WTC11 (cell line): ENCODE data around the gene TYROBP. TPM values are rescaled to one million over a fixed set of nuclear protein-coding genes. Genes with fewer than 3 reads are reported as not detected.

ENCODE experiments used
- ATAC-seq: fragments of 200-7000 bp; cut with Tn5 transposase; 2 replicates; pipeline ENCODE4 v1.10.0; 2021; ENCODE audit warnings: mild to moderate bottlenecking, moderate library complexity
- CTCF ChIA-PET: fragments of 300-600 bp; sonication (Branson Sonifier 250); formaldehyde crosslinking; loops from one replicate; lab custom pipeline; 2021; ENCODE audit warnings: antibody characterized with exemption; lab: Charles Lee
- POLR2A ChIA-PET: fragments of 350-600 bp; sonication (Branson Sonifier 250); formaldehyde crosslinking; loops from one replicate; lab custom pipeline; 2021; ENCODE audit warnings: antibody characterized with exemption; lab: Charles Lee
- DNase-seq: peaks from one replicate; pipeline ENCODE4 v3.0.0; 2021; ENCODE audit warnings: low spot score
- H3K27ac Mint-ChIP-seq: 2 replicates; pipeline ENCODE4 v1.8.0; 2021; ENCODE audit warnings: mixed read lengths
- H3K27me3 Mint-ChIP-seq: 2 replicates; pipeline ENCODE4 v1.8.0; 2021; ENCODE audit warnings: low read depth, mild to moderate bottlenecking, moderate library complexity, mixed read lengths
- H3K36me3 Mint-ChIP-seq: 2 replicates; pipeline ENCODE4 v1.8.0; 2021; ENCODE audit warnings: mixed read lengths
- H3K4me1 Mint-ChIP-seq: 2 replicates; pipeline ENCODE4 v1.8.0; 2022; ENCODE audit warnings: mixed read lengths
- H3K4me3 Mint-ChIP-seq: 2 replicates; pipeline ENCODE4 v1.8.0; 2021; ENCODE audit warnings: mild to moderate bottlenecking, moderate library complexity, mixed read lengths
- H3K9me3 Mint-ChIP-seq: 2 replicates; pipeline ENCODE4 v1.8.0; 2021; ENCODE audit warnings: mixed read lengths
- ELF4 ChIP-seq: sonication (generic); formaldehyde crosslinking; IDR thresholded peaks from 2 replicates; pipeline ENCODE4 v1.8.1; 2022; ENCODE audit warnings: low read depth, mild to moderate bottlenecking, moderate library complexity, missing genetic modification reagents
- FOXJ3 ChIP-seq: sonication (generic); formaldehyde crosslinking; IDR thresholded peaks from 2 replicates; pipeline ENCODE4 v1.9.0; 2021; ENCODE audit warnings: missing genetic modification reagents, mild to moderate bottlenecking, borderline replicate concordance
- JAZF1 ChIP-seq: fragments of 250-450 bp; sonication (Bioruptor Pico); IDR thresholded peaks from 2 replicates; pipeline ENCODE4 v1.9.0; 2021; ENCODE audit warnings: moderate library complexity, mild to moderate bottlenecking, inconsistent platforms
- NFYB ChIP-seq: sonication (generic); formaldehyde crosslinking; conservative IDR thresholded peaks from 2 replicates; pipeline ENCODE4 v1.8.0; 2022; ENCODE audit warnings: low read depth, missing genetic modification reagents
- NR1H2 ChIP-seq: sonication (generic); formaldehyde crosslinking; IDR thresholded peaks from 2 replicates; pipeline ENCODE4 v1.9.0; 2021; ENCODE audit warnings: mild to moderate bottlenecking, moderate library complexity, missing genetic modification reagents
- SMAD3 ChIP-seq: sonication (generic); formaldehyde crosslinking; IDR thresholded peaks from 2 replicates; pipeline ENCODE4 v1.8.0; 2022; ENCODE audit warnings: missing genetic modification reagents, mild to moderate bottlenecking, borderline replicate concordance
- TP53 ChIP-seq: sonication (generic); formaldehyde crosslinking; IDR thresholded peaks from 2 replicates; pipeline ENCODE4 v1.8.1; 2023; ENCODE audit warnings: mild to moderate bottlenecking, missing genetic modification reagents
- ZNF232 ChIP-seq: sonication (generic); formaldehyde crosslinking; IDR thresholded peaks from 2 replicates; pipeline ENCODE4 v1.8.0; 2022; ENCODE audit warnings: mild to moderate bottlenecking, missing genetic modification reagents
- ZNF263 ChIP-seq: sonication (generic); formaldehyde crosslinking; IDR thresholded peaks from 2 replicates; pipeline ENCODE4 v1.8.1; 2022; ENCODE audit warnings: low read depth, mild to moderate bottlenecking, moderate library complexity, missing genetic modification reagents
- total RNA-seq: library from RNA; stranded (reverse); gene quantifications from 3 replicates; pipeline ENCODE4 v1.2.3, GENCODE V29; 2021
- TF ChIP-seq, protein P1 (sequence below): sonication (generic); formaldehyde crosslinking; conservative IDR thresholded peaks from 2 replicates; pipeline ENCODE4 v1.8.1; 2023; ENCODE audit warnings: mild to moderate bottlenecking, low read depth, missing genetic modification reagents, moderate library complexity
- TF ChIP-seq, protein P2 (sequence below): sonication (generic); formaldehyde crosslinking; IDR thresholded peaks from 2 replicates; pipeline ENCODE4 v1.8.1; 2023; ENCODE audit warnings: mild to moderate bottlenecking, missing genetic modification reagents, moderate library complexity
- TF ChIP-seq, protein P3 (sequence below): sonication (generic); formaldehyde crosslinking; IDR thresholded peaks from 2 replicates; pipeline ENCODE4 v1.8.1; 2023; ENCODE audit warnings: mild to moderate bottlenecking, missing genetic modification reagents, borderline replicate concordance
- TF ChIP-seq, protein P4 (sequence below): fragments of 250-450 bp; sonication (Bioruptor Pico); IDR thresholded peaks from 2 replicates; pipeline ENCODE4 v1.9.0; 2021; ENCODE audit warnings: mild to moderate bottlenecking, borderline replicate concordance

Gene TYROBP
- total RNA-seq, 1 experiment from 2014 or later, result 0.46 TPM

DNA sequence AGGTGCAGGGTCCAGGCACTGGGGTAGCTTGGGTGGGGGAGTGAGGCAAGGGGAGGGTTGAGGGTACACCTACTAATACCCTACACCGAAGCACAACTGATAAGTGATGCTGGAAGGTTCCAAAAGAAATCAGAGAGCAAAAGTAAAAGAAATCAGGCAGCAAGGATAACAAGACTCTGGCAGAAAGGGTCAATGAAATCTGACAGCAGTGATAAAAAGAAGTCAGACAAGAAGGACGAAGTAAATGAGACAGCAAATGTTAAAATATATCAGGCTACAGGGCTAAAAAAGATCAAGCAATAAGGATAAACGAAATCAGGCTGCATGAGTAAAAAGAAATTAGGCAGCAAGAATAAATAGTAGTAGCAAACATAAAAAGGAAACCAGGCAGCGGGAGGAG, 32.7 kb upstream of the TYROBP start (continued):
- TF ChIP-seq TP53 (CRISPR knock-in tag), result no peak
- TF ChIP-seq ZNF263, result no peak

DNA sequence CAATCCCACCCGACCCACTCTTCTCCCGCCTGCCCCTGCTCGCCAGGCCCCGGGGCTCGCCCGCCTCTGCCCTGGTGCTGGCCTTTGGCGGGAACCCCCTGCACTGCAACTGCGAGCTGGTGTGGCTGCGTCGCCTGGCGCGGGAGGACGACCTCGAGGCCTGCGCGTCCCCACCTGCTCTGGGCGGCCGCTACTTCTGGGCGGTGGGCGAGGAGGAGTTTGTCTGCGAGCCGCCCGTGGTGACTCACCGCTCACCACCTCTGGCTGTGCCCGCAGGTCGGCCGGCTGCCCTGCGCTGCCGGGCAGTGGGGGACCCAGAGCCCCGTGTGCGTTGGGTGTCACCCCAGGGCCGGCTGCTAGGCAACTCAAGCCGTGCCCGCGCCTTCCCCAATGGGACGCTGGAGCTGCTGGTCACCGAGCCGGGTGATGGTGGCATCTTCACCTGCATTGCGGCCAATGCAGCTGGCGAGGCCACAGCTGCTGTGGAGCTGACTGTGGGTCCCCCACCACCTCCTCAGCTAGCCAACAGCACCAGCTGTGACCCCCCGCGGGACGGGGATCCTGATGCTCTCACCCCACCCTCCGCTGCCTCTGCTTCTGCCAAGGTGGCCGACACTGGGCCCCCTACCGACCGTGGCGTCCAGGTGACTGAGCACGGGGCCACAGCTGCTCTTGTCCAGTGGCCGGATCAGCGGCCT, 32.1 kb upstream of the TYROBP start:
- H3K4me1 Mint-ChIP-seq, result peaks cover 24% of the 10 kb centered on the region
- no peak overlapping the region for H3K4me3 Mint-ChIP-seq
- TF ChIP-seq, protein P1, sequence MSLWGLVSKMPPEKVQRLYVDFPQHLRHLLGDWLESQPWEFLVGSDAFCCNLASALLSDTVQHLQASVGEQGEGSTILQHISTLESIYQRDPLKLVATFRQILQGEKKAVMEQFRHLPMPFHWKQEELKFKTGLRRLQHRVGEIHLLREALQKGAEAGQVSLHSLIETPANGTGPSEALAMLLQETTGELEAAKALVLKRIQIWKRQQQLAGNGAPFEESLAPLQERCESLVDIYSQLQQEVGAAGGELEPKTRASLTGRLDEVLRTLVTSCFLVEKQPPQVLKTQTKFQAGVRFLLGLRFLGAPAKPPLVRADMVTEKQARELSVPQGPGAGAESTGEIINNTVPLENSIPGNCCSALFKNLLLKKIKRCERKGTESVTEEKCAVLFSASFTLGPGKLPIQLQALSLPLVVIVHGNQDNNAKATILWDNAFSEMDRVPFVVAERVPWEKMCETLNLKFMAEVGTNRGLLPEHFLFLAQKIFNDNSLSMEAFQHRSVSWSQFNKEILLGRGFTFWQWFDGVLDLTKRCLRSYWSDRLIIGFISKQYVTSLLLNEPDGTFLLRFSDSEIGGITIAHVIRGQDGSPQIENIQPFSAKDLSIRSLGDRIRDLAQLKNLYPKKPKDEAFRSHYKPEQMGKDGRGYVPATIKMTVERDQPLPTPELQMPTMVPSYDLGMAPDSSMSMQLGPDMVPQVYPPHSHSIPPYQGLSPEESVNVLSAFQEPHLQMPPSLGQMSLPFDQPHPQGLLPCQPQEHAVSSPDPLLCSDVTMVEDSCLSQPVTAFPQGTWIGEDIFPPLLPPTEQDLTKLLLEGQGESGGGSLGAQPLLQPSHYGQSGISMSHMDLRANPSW (CRISPR knock-in tag), result no peak
- TF ChIP-seq, protein P2, sequence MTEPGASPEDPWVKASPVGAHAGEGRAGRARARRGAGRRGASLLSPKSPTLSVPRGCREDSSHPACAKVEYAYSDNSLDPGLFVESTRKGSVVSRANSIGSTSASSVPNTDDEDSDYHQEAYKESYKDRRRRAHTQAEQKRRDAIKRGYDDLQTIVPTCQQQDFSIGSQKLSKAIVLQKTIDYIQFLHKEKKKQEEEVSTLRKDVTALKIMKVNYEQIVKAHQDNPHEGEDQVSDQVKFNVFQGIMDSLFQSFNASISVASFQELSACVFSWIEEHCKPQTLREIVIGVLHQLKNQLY, result no peak
- no peak for TF ChIP-seq FOXJ3 (CRISPR knock-in tag)
- TF ChIP-seq SMAD3 (CRISPR knock-in tag), result no peak
- TF ChIP-seq NR1H2 (CRISPR knock-in tag), result no peak
- TF ChIP-seq NFYB (CRISPR knock-in tag), result no peak
- TF ChIP-seq ELF4 (CRISPR knock-in tag), result no peak
- TF ChIP-seq, protein P3, sequence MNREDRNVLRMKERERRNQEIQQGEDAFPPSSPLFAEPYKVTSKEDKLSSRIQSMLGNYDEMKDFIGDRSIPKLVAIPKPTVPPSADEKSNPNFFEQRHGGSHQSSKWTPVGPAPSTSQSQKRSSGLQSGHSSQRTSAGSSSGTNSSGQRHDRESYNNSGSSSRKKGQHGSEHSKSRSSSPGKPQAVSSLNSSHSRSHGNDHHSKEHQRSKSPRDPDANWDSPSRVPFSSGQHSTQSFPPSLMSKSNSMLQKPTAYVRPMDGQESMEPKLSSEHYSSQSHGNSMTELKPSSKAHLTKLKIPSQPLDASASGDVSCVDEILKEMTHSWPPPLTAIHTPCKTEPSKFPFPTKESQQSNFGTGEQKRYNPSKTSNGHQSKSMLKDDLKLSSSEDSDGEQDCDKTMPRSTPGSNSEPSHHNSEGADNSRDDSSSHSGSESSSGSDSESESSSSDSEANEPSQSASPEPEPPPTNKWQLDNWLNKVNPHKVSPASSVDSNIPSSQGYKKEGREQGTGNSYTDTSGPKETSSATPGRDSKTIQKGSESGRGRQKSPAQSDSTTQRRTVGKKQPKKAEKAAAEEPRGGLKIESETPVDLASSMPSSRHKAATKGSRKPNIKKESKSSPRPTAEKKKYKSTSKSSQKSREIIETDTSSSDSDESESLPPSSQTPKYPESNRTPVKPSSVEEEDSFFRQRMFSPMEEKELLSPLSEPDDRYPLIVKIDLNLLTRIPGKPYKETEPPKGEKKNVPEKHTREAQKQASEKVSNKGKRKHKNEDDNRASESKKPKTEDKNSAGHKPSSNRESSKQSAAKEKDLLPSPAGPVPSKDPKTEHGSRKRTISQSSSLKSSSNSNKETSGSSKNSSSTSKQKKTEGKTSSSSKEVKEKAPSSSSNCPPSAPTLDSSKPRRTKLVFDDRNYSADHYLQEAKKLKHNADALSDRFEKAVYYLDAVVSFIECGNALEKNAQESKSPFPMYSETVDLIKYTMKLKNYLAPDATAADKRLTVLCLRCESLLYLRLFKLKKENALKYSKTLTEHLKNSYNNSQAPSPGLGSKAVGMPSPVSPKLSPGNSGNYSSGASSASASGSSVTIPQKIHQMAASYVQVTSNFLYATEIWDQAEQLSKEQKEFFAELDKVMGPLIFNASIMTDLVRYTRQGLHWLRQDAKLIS (CRISPR knock-in tag), result no peak
- TF ChIP-seq ZNF232 (CRISPR knock-in tag), result no peak
- TF ChIP-seq JAZF1, result no peak
- TF ChIP-seq, protein P4, sequence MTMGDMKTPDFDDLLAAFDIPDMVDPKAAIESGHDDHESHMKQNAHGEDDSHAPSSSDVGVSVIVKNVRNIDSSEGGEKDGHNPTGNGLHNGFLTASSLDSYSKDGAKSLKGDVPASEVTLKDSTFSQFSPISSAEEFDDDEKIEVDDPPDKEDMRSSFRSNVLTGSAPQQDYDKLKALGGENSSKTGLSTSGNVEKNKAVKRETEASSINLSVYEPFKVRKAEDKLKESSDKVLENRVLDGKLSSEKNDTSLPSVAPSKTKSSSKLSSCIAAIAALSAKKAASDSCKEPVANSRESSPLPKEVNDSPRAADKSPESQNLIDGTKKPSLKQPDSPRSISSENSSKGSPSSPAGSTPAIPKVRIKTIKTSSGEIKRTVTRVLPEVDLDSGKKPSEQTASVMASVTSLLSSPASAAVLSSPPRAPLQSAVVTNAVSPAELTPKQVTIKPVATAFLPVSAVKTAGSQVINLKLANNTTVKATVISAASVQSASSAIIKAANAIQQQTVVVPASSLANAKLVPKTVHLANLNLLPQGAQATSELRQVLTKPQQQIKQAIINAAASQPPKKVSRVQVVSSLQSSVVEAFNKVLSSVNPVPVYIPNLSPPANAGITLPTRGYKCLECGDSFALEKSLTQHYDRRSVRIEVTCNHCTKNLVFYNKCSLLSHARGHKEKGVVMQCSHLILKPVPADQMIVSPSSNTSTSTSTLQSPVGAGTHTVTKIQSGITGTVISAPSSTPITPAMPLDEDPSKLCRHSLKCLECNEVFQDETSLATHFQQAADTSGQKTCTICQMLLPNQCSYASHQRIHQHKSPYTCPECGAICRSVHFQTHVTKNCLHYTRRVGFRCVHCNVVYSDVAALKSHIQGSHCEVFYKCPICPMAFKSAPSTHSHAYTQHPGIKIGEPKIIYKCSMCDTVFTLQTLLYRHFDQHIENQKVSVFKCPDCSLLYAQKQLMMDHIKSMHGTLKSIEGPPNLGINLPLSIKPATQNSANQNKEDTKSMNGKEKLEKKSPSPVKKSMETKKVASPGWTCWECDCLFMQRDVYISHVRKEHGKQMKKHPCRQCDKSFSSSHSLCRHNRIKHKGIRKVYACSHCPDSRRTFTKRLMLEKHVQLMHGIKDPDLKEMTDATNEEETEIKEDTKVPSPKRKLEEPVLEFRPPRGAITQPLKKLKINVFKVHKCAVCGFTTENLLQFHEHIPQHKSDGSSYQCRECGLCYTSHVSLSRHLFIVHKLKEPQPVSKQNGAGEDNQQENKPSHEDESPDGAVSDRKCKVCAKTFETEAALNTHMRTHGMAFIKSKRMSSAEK (CRISPR knock-in tag), result no peak
- H3K27me3 Mint-ChIP-seq, result no peaks in the 10 kb centered on the region
- peaks cover 14% of the 10 kb centered on the region for H3K36me3 Mint-ChIP-seq
- CTCF ChIA-PET, result no interaction called here
- POLR2A ChIA-PET, result no interaction called here
- ATAC-seq, result no peak
- DNase-seq, result no peak
- no peak overlapping the region for H3K27ac Mint-ChIP-seq
- no peaks in the 10 kb centered on the region for H3K9me3 Mint-ChIP-seq
